ENCODE results near the gene DKK3. TPM values are rescaled to one million over a fixed set of nuclear protein-coding genes. Genes with fewer than 3 reads are reported as not detected.
A peak's percentile ranks its signal among the peaks of the same experiment; 100 is the strongest.

DKK3 gene
- total RNA-seq, 1 donor from 2014 or later, result 307 TPM

DNA sequence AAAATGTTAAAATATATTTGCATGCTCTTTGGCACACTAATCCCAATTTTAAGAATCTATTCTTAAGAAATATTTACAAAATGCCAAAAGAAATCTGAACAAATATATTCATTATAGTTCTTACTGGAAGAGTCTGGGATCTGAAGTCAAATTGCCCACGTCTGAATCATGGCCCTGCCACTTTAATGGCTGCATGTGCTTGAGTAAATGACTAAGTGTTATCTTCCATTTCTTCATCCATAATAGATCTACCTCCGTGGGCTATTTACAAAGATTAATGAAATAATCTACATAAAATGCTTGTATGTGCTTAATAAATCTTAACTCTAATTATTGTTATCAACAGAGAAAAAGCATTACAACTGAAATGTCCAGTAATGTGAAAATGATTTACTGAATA is 24.5 kb upstream of the DKK3 start:
- Histone ChIP-seq H3K9me3 (ENCODE audit: insufficient read depth, low read depth, low read length) (no peaks in the 10 kb centered on the region), H3K4me3 (ENCODE audit: insufficient read depth, low read depth, low read length) (no peak overlapping the region), H3K27me3 (ENCODE audit: insufficient read depth, low read length) (no peaks in the 10 kb centered on the region), H3K4me2 (ENCODE audit: low read length) (no peak overlapping the region), H4K20me1 (ENCODE audit: insufficient read depth, low read length) (no peaks in the 10 kb centered on the region), H2AFZ (ENCODE audit: low read depth, low read length) (no peak overlapping the region), H3K9ac (ENCODE audit: low read length) (no peak overlapping the region), H3K36me3 (ENCODE audit: insufficient read depth, low read length) (no peaks in the 10 kb centered on the region), H3K79me2 (ENCODE audit: insufficient read depth, low read length) (no peaks in the 10 kb centered on the region), H3K27ac (ENCODE audit: low read depth, low read length) (no peak overlapping the region), H3K4me1 (ENCODE audit: insufficient read depth, low read length) (no peaks in the 10 kb centered on the region)
- peaks cover 31% of the 10 kb centered on the region for H3K4me1 Mint-ChIP-seq (ENCODE audit: low read depth, unreplicated experiment)
- TF ChIP-seq, protein P1, sequence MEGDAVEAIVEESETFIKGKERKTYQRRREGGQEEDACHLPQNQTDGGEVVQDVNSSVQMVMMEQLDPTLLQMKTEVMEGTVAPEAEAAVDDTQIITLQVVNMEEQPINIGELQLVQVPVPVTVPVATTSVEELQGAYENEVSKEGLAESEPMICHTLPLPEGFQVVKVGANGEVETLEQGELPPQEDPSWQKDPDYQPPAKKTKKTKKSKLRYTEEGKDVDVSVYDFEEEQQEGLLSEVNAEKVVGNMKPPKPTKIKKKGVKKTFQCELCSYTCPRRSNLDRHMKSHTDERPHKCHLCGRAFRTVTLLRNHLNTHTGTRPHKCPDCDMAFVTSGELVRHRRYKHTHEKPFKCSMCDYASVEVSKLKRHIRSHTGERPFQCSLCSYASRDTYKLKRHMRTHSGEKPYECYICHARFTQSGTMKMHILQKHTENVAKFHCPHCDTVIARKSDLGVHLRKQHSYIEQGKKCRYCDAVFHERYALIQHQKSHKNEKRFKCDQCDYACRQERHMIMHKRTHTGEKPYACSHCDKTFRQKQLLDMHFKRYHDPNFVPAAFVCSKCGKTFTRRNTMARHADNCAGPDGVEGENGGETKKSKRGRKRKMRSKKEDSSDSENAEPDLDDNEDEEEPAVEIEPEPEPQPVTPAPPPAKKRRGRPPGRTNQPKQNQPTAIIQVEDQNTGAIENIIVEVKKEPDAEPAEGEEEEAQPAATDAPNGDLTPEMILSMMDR (IDR thresholded peaks at IDR 0.05; ENCODE audit: insufficient read depth, low read depth, low read length), result no peak
- no peak for TF ChIP-seq EZH2 (IDR thresholded peaks at IDR 0.05; ENCODE audit: insufficient read depth, low read length)
- H3K27ac Mint-ChIP-seq (ENCODE audit: unreplicated experiment), result no peak overlapping the region
- no peaks in the 10 kb centered on the region for H3K36me3 Mint-ChIP-seq (ENCODE audit: low read depth, unreplicated experiment)
- no peak overlapping the region for H3K4me3 Mint-ChIP-seq (ENCODE audit: unreplicated experiment)
- DNase-seq (ENCODE audit: low read depth), result no peak
- H3K9me3 Mint-ChIP-seq (ENCODE audit: unreplicated experiment), result no peaks in the 10 kb centered on the region
- FAIRE-seq, result no peak
- no peaks in the 10 kb centered on the region for H3K27me3 Mint-ChIP-seq (ENCODE audit: low read depth, unreplicated experiment)

DNA sequence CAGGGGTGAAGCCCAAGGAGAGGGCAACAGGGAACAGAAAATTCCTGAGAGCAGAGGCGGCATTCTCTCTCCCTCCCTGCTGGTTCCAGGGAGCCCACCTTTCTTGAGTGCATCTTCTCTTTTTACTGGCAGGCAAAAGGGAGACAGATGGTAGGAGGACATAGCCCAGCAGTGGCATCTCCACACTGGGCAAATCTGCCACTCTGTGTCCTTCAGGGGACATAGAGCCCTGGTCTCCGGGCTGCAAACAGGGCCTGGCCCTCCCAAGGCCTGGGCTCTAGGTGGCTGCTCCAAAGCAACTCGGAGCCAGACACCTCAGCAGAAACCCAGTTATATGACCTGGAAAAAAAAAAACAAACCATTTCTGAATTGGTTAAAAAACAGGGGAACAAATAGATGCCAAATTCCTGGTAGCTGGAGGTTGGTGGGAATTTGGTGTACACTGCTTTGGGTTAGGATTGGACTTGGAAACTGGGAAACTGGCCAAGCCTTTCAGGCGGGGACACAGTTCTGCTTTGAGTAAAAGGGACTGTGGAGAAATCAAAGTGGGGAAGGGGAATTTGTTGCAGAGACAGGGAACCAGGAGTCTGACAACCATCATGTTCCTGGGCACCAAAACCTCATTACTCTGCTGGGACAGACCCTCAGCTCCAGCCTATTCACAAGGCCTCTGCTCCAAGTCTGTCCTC is 23.6 kb upstream of the DKK3 start:
- Mint-ChIP-seq H3K4me1 (ENCODE audit: low read depth, unreplicated experiment) (peaks cover 33% of the 10 kb centered on the region), H3K27me3 (ENCODE audit: low read depth, unreplicated experiment) (no peaks in the 10 kb centered on the region), H3K9me3 (ENCODE audit: unreplicated experiment) (no peaks in the 10 kb centered on the region), H3K36me3 (ENCODE audit: low read depth, unreplicated experiment) (no peaks in the 10 kb centered on the region), H3K27ac (ENCODE audit: unreplicated experiment) (peak overlapping the region; percentile 43), H3K4me3 (ENCODE audit: unreplicated experiment) (no peak overlapping the region)
- no peaks in the 10 kb centered on the region for H3K27me3 ChIP-seq (ENCODE audit: insufficient read depth, low read length)
- TF ChIP-seq, protein P1 (IDR thresholded peaks at IDR 0.05; ENCODE audit: insufficient read depth, low read depth, low read length), result no peak
- TF ChIP-seq EZH2 (IDR thresholded peaks at IDR 0.05; ENCODE audit: insufficient read depth, low read length), result no peak
- no peak overlapping the region for H3K4me2 ChIP-seq (ENCODE audit: low read length)
- no peak for DNase-seq (ENCODE audit: low read depth)
- H3K4me1 ChIP-seq (ENCODE audit: insufficient read depth, low read length), result no peaks in the 10 kb centered on the region
- no peaks in the 10 kb centered on the region for H4K20me1 ChIP-seq (ENCODE audit: insufficient read depth, low read length)
- no peak overlapping the region for H3K9ac ChIP-seq (ENCODE audit: low read length)
- H3K36me3 ChIP-seq (ENCODE audit: insufficient read depth, low read length), result no peaks in the 10 kb centered on the region
- FAIRE-seq, result no peak
- no peak overlapping the region for H3K4me3 ChIP-seq (ENCODE audit: insufficient read depth, low read depth, low read length)
- H3K9me3 ChIP-seq (ENCODE audit: insufficient read depth, low read depth, low read length), result no peaks in the 10 kb centered on the region
- H3K79me2 ChIP-seq (ENCODE audit: insufficient read depth, low read length), result no peaks in the 10 kb centered on the region
- H3K27ac ChIP-seq (ENCODE audit: low read depth, low read length), result no peak overlapping the region
- H2AFZ ChIP-seq (ENCODE audit: low read depth, low read length), result no peak overlapping the region

DNA sequence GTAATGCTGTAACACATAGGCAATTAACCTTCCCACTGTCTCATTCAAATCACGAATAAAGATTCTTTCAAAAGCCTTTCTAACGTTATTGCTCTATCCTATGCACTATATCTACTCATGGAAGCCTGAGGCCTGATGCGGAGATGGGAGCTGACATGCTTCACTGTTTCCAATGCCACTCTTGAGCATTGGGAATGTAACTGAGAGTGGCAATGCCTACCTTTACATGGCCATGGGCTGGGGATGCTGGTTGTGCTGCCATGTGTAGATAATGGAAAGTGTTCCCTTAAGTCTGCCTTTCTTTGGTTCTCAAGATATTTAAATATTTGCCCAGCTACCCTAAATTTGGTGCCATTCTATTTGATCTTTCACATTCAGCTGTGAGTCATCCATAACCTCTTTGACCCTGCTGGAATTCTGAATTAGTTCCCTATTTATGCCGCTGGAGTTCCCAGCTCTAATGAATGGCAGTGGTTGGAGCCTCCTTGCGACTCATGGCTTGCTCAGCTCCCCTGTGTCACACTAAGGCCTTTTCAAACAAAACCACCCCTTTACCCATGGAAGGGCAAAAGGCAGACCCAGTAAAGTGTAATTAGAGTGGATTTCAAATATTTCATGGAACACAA is 21.4 kb upstream of the DKK3 start:
- Histone ChIP-seq H3K27ac (ENCODE audit: low read depth, low read length) (no peak overlapping the region), H3K9ac (ENCODE audit: low read length) (no peak overlapping the region), H3K4me3 (ENCODE audit: insufficient read depth, low read depth, low read length) (no peak overlapping the region), H2AFZ (ENCODE audit: low read depth, low read length) (no peak overlapping the region), H3K36me3 (ENCODE audit: insufficient read depth, low read length) (no peaks in the 10 kb centered on the region), H3K4me2 (ENCODE audit: low read length) (no peak overlapping the region), H3K9me3 (ENCODE audit: insufficient read depth, low read depth, low read length) (no peaks in the 10 kb centered on the region), H3K4me1 (ENCODE audit: insufficient read depth, low read length) (no peaks in the 10 kb centered on the region), H4K20me1 (ENCODE audit: insufficient read depth, low read length) (no peaks in the 10 kb centered on the region), H3K27me3 (ENCODE audit: insufficient read depth, low read length) (no peaks in the 10 kb centered on the region), H3K79me2 (ENCODE audit: insufficient read depth, low read length) (no peaks in the 10 kb centered on the region)
- Mint-ChIP-seq H3K27ac (ENCODE audit: unreplicated experiment) (no peak overlapping the region), H3K9me3 (ENCODE audit: unreplicated experiment) (no peaks in the 10 kb centered on the region), H3K4me3 (ENCODE audit: unreplicated experiment) (no peak overlapping the region), H3K36me3 (ENCODE audit: low read depth, unreplicated experiment) (no peaks in the 10 kb centered on the region), H3K27me3 (ENCODE audit: low read depth, unreplicated experiment) (no peaks in the 10 kb centered on the region), H3K4me1 (ENCODE audit: low read depth, unreplicated experiment) (peaks cover 33% of the 10 kb centered on the region)
- FAIRE-seq (no peak), DNase-seq (ENCODE audit: low read depth) (no peak)
- TF ChIP-seq, protein P1 (IDR thresholded peaks at IDR 0.05; ENCODE audit: insufficient read depth, low read depth, low read length), result no peak
- TF ChIP-seq EZH2 (IDR thresholded peaks at IDR 0.05; ENCODE audit: insufficient read depth, low read length), result no peak
